HG02981 (cell line): ENCODE data around the gene GTF2F1.
A peak's percentile ranks its signal among the peaks of the same experiment; 100 is the strongest.
"Not testable (repeated sequence)": the region's sequence is repeated elsewhere in the genome, so short reads cannot be mapped to it uniquely, and the experiment has no call there.

Source experiments
- ATAC-seq: cut with Tn5 transposase; IDR thresholded peaks from one replicate; pipeline ENCODE4 v1.9.1; 2021; ENCODE audit warnings: mild to moderate bottlenecking, moderate library complexity; ENCODE audit not compliant: unreplicated experiment

Gene GTF2F1

DNA sequence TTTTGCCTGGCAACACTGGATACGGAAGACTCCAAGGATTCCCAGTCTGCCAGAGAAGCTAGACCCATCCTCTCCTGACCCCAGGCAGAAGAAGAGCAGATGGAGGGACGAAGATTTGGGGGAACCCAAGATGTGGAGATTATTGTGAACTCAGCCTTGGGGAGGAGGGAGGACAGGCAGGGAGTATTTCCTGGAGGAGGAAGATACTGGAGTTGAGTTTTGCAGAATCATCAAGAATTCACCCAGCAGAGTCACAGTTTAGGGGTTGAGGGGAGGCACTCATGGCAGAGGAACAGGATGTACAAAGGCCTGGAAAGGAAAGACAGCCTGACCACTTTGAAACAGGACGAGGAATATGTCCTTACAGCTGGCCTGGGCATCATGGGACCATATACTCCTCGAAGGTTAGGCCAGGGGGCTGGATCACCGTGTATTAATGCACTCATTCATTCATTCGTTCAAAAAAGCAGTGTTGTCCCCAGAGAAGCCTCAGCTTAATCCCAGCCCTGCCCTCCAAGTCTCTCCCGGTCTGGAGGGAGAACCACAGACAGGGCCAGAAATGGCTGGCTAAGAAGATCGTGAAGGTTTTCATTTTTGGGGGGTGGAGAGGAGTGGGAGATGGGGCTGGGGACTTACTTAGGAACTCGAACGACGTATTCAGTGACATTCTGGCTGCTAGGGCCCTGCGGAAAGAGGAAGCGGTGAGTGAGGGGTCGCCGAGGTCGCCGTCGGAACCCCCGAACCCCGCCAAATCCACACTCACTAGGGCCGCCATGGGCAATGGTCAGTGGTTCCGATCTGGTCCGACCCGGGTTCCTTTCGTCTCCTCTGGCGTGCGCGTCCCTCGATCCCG is 517 bp downstream of the GTF2F1 start:
- ATAC-seq: no peak

DNA sequence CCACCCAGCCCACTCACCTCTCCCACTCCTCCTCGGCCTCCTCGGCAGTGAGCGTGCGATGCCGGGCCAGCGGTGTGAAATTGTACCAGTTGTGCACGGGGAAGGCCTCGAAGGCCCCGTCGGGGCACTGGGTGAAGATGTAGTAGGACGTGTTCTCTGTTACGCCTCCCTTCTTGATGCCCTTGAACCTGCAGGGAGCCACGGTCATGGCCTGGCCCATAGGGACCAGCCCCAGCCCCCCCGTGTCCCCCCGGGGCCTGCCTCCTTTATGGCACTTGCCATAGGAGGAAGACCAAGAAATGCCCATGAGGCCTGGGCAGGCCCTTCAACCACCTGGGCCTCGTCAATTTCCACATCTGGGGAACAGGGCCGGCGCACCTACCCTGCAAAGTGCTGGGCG is 5.6 kb downstream of the GTF2F1 start:
- ATAC-seq: no peak

DNA sequence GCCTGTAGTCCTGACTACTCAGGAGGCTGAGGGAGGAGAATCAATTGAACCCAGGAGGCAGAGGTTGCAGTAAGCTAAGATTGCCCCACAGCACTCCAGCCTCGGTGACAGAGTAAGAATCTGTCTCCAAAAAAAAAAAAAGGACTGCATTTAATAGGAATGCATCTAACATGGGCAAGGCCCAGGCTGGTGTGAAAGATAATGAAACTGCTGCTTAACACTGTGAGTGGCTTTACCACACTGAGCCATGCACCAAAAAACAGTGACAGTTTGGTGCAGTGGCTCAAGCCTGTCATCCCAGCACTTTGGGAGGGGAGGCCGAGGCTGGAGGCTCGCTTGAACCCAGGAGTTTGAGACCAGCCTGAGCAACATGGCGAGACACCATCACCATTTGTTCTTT is 8.6 kb downstream of the GTF2F1 start:
- no peak for ATAC-seq

DNA sequence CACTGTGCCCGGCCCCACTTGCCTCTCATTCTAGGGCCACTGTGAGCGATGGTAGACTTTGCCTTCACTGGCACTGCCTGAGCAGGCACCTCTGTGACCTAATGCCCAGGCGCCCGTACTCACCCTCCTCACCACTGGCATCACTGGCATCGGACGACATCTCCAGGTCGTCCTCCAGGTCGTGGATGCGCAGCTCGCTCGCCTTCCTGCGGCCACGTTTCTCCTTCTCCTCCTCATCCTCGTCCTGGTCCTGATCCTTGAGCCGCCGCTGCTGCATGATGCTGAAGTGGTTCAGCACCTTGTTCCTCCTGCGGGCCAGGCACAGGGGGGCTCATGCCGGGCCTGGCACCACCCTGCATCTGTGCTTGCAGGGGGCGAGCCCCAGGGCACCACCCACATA is 9.8 kb downstream of the GTF2F1 start:
- ATAC-seq: no peak

DNA sequence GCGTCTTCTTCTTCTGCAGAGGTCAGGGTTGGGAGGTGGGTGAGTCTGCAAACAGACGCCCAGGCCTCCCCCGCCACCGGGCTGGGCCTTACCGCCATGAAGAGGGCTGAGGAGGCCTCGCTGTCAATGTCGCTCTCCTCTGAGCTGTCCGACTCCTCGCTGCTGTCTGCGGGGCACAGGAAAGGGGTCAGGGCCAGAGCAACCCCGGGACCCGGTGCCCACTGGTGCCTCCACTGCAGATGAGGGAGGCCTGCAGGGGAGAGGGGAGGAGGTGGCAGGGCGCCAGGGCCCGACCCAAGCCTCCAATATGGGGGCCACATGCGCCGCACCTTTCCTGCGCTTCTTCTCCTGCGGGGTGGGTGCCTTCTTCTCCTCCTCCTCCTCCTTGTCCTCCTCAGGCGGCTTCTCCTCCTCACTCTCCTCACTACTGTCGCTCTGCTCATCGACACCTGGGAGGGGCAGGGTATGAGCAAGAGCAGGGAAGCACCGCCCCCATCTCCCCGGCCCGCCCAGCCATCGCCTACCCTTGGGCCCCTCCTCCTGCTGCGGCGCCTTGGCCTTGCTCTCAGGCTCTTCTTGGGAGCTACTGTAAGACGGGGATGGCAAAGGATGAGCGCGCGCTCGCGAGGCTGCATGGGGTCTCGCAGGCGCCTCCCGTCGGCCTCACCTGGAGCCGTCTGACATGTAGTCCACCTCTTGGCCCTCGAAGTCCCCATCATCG is 11.8 kb downstream of the GTF2F1 start:
- ATAC-seq: no peak

DNA sequence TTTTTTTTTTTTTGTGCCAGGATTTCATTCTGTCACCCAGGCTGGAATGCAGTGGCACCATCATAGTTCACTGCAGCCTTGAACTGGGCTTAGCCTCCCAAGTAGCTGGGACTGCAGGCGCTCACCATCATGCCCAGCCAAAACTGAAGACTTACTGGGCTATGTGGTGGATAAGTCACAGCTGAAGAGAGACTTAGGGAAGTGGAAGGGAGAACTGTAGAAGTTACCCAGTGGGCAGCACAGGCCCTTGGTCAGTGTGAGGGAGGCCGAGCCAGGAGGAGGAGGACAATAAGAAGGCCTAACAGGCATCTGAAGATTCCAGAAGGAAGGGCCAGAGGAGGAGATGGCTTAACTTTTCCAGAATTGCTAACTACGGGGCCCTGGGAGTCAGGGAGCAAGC is 13.2 kb downstream of the GTF2F1 start:
- ATAC-seq: no peak

DNA sequence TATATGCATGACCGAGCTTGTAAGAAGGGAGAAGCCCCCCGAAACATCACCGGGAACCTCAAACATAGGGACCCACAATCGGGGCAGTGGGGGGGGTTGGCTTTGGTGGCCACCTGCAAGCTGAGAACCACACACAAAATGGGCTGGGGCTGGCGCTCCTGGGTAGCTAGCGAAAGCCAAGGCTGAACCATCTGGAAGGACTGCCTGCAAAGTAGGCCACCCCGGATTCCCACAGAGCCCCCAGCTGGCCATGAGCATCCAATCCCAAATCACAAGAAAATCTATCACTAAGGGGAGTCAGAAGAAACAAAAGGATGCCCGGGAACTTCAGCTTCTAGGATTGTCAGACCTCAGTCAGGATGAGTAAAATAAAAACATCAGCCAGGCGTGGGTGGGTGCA is 14.5 kb downstream of the GTF2F1 start:
- ATAC-seq: no peak

DNA sequence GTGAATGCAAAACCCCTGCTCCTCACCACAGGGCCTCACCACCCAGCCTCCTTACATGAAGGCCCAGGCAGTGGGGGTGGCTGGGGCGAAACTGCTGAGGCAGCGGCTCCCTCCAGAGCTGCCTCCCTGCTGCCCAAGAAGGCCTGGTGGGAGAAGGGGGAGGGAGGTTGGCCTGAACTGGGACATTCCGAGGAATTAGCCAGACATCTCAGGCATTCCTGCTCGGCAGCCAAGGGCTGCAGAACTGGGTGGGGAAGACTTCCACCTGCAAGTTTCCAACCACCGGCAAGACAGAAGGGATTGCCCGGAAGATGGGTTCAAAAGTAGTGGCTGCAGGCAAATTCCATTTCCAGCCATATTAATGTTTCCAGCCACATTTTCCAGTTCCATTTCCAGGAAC is 14.9 kb downstream of the GTF2F1 start:
- ATAC-seq: no peak

DNA sequence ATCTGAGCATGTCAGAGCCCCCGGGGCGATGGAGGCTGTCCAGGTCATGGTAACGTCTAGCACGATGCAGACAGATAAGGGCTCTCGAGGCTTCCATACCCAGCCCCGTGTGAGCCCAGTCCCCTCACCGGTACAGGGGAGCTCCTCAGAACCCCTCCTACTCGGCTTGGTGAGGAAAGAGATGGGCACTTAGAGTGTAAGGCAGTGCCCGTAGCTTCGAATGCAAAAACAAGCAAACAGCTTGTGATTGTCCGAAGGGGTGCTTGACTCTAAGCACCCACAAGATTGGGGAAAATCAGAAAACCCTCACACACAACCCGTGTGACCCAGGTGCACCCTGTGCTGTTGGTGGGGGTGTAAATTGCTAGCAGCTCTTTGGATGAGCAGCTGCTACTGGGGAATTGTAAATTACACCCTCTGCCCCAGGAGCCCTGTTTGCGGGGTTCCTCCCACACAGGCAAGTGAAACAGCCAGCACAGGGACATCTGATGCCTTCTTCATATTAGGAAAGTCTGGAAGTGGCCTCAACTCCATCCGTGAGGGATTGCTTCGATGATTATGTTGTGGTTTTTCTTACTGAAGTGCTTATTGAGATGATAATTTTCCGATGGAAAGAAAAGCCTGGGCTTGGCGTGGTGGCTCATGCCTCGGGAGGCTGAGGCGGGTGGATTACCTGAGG is 16.3 kb downstream of the GTF2F1 start:
- ATAC-seq: no peak

DNA sequence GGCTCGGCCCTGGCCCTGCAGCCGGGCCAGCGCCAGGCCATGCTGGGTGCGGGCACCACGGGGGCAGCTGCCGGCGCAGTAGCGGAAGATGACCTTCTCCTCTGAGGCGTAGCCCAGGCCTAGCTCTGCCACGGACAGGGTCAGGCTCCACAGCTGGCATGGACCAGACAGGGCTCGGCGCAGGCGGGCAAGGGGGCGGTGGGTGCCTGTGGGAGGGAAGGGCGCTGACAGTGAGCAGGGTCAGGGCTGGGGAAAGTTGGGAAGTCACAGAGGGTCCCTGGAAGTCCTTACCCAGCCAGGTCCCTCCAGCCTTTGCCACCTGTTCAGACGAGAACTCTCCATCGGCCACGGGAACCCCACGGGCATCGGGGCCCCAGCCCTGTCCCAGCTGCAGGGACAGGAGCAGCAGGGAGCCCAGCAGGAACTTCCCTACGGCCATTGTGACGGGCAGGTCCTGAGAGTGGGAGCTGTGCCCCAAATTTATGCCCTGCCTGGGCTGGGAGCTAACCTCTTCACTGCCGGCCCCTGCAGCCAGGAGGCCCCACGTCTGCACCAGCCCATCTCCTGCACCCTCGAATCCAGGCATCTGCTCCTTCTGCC is 17.5 kb downstream of the GTF2F1 start, which contains the start of gene PSPN:
Gene PSPN, minus strand, starts transcription at position 523 of the 600 bp plus-strand sequence. Its CDS starts 84 bp downstream, at position 439.
- no peak for ATAC-seq

DNA sequence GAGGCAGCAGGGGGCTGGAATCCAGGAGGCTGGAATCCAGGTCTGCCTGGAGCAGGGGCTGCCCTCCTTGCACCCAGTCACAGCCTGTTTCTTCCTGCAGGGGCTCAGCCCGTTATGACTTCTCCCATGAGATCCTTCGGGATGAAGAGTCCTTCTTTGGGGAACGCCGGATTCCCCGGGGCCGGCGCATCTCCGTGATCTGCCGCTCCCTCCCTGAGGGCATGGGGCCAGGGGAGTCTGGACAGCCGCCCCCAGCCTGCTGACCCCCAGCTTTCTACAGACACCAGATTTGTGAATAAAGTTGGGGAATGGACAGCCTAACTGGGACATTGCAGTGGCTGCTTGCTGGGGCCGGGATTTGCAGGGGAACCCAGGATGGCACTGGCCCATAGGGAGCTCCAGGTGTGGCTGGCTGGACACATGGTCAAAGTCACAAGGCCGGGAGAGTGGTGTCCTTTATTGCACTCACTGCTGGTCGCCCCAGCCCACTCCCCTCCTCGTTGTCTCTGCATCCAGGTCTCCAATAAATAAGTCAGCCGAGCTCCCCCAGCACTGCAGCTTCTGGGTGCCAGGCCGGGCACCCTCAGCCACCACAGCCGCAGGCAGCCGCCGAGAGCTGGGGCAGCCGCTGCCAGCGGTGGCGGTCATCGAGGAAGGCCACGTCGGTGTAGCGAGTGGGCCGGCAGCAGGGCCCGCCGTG is 18.1 kb downstream of the GTF2F1 start:
- no peak for ATAC-seq

DNA sequence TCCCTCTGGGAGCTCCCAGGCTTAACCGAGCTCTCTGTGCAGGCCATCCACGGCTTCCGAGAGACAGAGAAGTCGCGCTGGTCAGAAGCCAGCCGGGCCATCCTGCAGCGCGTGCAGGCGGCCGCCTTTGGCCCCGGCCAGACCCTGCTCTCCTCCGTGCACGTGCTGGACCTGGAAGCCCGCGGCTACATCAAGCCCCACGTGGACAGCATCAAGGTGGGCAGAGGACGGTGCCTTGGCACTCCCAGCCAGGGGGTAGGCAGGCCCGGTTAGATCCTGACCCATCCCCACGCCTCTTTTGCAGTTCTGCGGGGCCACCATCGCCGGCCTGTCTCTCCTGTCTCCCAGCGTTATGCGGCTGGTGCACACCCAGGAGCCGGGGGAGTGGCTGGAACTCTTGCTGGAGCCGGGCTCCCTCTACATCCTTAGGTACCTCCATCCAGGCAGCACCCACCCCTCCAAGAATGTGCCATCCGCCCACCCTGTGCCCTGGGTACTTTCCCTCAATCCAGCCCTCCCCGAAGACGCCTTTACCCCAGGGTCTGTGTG is 18.7 kb downstream of the GTF2F1 start:
- no peak for ATAC-seq

DNA sequence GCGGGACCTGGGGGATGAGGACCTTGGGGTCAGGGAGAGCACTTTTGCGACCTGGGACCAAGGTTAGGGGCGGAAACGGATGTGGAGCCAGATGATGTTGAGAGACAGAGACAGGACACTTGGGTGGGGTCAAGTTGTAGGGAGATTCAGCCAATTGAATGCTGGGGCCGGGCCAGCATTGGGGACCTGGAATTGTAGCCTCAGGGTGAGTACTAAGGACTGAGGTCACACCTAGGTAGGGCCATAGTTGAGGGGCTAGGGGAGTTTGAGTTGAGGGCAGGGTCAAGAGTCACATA is 19.2 kb downstream of the GTF2F1 start:
- ATAC-seq: no peak

DNA sequence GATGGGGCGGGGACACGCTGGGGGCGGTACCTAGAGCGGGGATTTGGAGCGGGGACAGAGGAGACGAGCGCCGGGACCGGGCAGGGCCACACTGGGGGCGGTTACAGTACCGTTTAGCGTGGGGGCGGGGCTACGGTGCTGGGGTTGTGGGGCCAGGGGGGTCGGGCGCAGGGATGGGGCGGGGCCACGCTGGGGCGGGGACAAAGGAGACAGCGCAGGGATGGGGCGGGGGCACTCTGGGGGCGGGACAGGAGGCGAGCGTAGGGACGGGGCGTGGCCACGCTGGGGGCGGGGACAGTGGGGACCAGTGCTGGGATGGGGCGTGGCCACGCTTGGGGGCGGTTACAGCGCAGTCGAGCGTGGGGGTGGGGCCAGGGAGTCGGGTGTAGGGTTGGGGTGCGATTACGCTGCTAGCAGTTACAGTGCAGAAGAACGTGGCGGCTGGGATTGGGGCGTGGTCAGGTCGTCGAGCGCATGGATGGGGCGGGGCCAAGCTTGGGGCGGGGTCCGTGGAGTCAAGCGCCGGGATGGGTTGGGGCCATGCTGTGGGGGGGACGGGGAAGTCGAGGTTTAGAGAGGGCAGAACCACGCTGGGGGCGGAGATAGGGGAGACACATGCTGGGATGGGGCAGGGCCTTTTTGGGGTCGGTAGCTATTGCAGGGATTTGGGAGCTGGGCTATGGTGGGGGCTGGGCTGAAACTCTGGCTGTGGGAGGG is 19.7 kb downstream of the GTF2F1 start:
- peak; percentile 49 for ATAC-seq

DNA sequence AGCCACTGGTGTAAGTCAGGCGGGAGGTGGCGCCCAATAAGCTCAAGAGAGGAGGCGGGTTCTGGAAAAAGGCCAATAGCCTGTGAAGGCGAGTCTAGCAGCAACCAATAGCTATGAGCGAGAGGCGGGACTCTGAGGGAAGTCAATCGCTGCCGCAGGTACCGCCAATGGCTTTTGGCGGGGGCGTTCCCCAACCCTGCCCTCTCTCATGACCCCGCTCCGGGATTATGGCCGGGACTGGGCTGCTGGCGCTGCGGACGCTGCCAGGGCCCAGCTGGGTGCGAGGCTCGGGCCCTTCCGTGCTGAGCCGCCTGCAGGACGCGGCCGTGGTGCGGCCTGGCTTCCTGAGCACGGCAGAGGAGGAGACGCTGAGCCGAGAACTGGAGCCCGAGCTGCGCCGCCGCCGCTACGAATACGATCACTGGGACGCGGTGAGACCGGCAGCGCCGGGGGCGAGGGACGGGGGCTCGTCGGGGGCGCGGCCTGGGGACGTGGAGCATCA is 20.3 kb downstream of the GTF2F1 start, which contains the start of gene ALKBH7:
Gene ALKBH7, plus strand, starts transcription at position 201 of the 502 bp plus-strand sequence. Its CDS starts 27 bp downstream, at position 228.
- peak; percentile 74 for ATAC-seq

DNA sequence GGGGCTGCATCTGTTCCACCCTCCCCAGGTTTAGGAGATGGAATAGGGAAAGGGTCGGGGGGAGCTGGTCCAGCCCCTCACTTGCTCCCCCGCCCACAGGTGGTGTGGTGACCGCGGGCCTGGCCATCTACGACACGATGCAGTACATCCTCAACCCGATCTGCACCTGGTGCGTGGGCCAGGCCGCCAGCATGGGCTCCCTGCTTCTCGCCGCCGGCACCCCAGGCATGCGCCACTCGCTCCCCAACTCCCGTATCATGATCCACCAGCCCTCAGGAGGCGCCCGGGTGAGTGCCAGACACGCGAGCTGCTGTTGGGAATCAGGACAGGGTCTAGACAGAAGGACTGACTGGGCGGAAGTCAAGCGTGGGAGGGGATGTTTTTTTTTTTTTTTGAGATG is 28.6 kb downstream of the GTF2F1 start:
- ATAC-seq: no peak

DNA sequence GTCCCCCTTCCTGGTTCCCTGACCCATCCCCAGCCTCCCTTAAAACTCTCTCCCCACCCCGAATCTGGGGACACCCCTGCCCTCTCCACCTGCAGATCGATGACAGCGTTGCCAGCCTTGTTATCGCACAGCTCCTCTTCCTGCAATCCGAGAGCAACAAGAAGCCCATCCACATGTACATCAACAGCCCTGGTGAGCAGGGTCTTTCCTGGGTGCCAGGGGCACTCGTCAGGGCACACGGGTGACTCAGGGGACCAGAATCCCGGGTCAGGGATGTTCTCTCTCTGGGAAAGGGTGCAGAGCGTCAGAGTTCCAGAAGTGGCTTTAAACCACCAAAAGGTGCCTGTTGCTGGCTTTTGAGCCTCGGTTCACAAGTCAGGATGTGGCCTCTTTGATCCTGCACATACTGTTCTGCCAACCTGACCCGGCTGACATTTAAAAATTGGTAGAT is 30.6 kb downstream of the GTF2F1 start:
- ATAC-seq: no peak

DNA sequence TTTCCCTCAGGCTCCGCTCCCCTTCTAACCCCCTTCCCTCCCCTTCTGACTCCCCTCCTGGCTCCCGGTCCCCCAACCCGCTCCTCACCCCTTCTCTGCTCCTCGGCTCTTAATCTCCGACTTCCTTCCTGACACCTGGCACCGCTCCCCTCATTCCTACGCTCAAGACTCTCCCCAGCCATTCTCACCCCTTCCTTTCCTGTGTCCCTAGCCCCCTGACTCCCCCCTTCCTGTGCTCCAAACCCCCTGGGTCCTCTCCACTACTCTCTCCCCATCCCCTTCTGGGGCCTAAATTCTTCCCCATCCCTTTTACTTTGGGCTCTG is 31.0 kb downstream of the GTF2F1 start:
- no peak for ATAC-seq

DNA sequence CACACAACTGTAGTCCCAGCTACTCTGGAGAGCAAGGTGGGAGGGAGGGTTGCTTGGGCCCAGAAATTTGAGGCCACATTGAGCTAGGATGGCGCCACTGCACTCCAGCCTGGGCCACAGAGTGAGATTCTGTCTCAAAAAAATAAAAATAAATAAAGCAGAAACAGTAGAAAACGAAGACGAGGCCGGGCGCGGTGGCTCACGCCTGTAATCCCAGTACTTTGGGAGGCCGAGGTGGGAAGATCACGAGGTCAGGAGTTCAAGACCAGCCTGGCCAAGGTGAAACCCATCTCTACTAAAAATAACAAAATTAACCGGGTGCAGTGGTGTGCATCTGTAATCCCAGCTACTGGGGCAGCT is 32.1 kb downstream of the GTF2F1 start:
- not testable (repeated sequence) for ATAC-seq

DNA sequence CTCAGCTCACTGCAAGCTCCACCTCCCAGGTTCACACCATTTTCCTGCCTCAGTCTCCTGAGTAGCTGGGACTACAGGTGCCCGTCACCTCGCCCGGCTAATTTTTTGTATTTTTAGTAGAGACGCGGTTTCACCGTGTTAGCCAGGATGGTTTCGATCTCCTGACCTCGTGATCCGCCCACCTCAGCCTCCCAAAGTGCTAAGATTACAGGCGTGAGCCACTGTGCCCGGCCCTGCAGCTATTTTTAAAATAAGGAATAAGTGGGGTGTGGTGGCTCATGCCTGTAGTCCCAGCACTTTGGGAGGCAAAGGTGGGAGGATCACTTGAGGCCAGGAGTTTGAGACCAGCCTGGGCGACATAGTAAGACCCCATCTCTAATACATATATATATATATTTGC is 32.5 kb downstream of the GTF2F1 start:
- not testable (repeated sequence) for ATAC-seq
